ENCODE results near the gene RHNO1.

Gene RHNO1

GRCh38 chr12:2922329-2922728 is 45.3 kb downstream of the RHNO1 start:
- Histone ChIP-seq H3K9me2 (ENCODE audit: low read depth, low read length) (no peaks in the 10 kb centered on the region), H3K36me3 (ENCODE audit: insufficient read depth, low read length) (peaks cover 26% of the 10 kb centered on the region), H3K4me2 (ENCODE audit: low read length) (no peak overlapping the region), H3K4me3 (ENCODE audit: low read depth, low read length, poor library complexity, severe bottlenecking) (no peak overlapping the region), H3K9me3 (ENCODE audit: low read length) (no peaks in the 10 kb centered on the region), H3K79me2 (ENCODE audit: insufficient read depth, low read length) (no peaks in the 10 kb centered on the region), H4K20me1 (ENCODE audit: insufficient read depth, low read length) (no peaks in the 10 kb centered on the region), H3K27ac (ENCODE audit: low read depth, low read length, poor library complexity, severe bottlenecking) (no peak overlapping the region), H2AFZ (ENCODE audit: low read length) (no peak overlapping the region), H3K9ac (ENCODE audit: low read length) (no peak overlapping the region), H3K27me3 (ENCODE audit: insufficient read depth, low read length) (no peaks in the 10 kb centered on the region), H3F3A (ENCODE audit: insufficient read depth, low read length) (no peaks in the 10 kb centered on the region), H3K4me1 (ENCODE audit: insufficient read depth, low read length, severe bottlenecking) (no peaks in the 10 kb centered on the region)
- no peak for TF ChIP-seq EZH2 (IDR thresholded peaks at IDR 0.05; ENCODE audit: borderline replicate concordance, low read length)
- TF ChIP-seq CTCF (IDR thresholded peaks at IDR 0.05; ENCODE audit: low read length), result no peak

- Histone ChIP-seq H3K4me1 (ENCODE audit: insufficient read depth, low read length, severe bottlenecking) (no peaks in the 10 kb centered on the region), H3K27ac (ENCODE audit: low read depth, low read length, poor library complexity, severe bottlenecking) (no peak overlapping the region), H3K9me3 (ENCODE audit: low read length) (no peaks in the 10 kb centered on the region), H3K79me2 (ENCODE audit: insufficient read depth, low read length) (no peaks in the 10 kb centered on the region), H3K27me3 (ENCODE audit: insufficient read depth, low read length) (no peaks in the 10 kb centered on the region), H3K36me3 (ENCODE audit: insufficient read depth, low read length) (peaks cover 26% of the 10 kb centered on the region), H3K9me2 (ENCODE audit: low read depth, low read length) (no peaks in the 10 kb centered on the region), H4K20me1 (ENCODE audit: insufficient read depth, low read length) (no peaks in the 10 kb centered on the region), H3K4me3 (ENCODE audit: low read depth, low read length, poor library complexity, severe bottlenecking) (no peak overlapping the region), H3K9ac (ENCODE audit: low read length) (no peak overlapping the region), H3K4me2 (ENCODE audit: low read length) (no peak overlapping the region), H3F3A (ENCODE audit: insufficient read depth, low read length) (no peaks in the 10 kb centered on the region), H2AFZ (ENCODE audit: low read length) (no peak overlapping the region)
- TF ChIP-seq CTCF (IDR thresholded peaks at IDR 0.05; ENCODE audit: low read length) (no peak), EZH2 (IDR thresholded peaks at IDR 0.05; ENCODE audit: borderline replicate concordance, low read length) (no peak)
Observed at GRCh38 chr12:2923057-2923456, 46.0 kb downstream of the RHNO1 start.

GRCh38 chr12:2924019-2924418 is 47.0 kb downstream of the RHNO1 start:
- H3K27ac ChIP-seq (ENCODE audit: low read depth, low read length, poor library complexity, severe bottlenecking), result no peak overlapping the region
- TF ChIP-seq EZH2 (IDR thresholded peaks at IDR 0.05; ENCODE audit: borderline replicate concordance, low read length) (no peak), CTCF (IDR thresholded peaks at IDR 0.05; ENCODE audit: low read length) (no peak)
- H3K79me2 ChIP-seq (ENCODE audit: insufficient read depth, low read length), result no peaks in the 10 kb centered on the region
- H2AFZ ChIP-seq (ENCODE audit: low read length), result no peak overlapping the region
- H3K9ac ChIP-seq (ENCODE audit: low read length), result no peak overlapping the region
- H3K9me3 ChIP-seq (ENCODE audit: low read length), result no peaks in the 10 kb centered on the region
- H3F3A ChIP-seq (ENCODE audit: insufficient read depth, low read length), result no peaks in the 10 kb centered on the region
- H3K4me1 ChIP-seq (ENCODE audit: insufficient read depth, low read length, severe bottlenecking), result no peaks in the 10 kb centered on the region
- H3K27me3 ChIP-seq (ENCODE audit: insufficient read depth, low read length), result no peaks in the 10 kb centered on the region
- H3K4me2 ChIP-seq (ENCODE audit: low read length), result no peak overlapping the region
- no peaks in the 10 kb centered on the region for H3K9me2 ChIP-seq (ENCODE audit: low read depth, low read length)
- H3K36me3 ChIP-seq (ENCODE audit: insufficient read depth, low read length), result peaks cover 26% of the 10 kb centered on the region
- no peaks in the 10 kb centered on the region for H4K20me1 ChIP-seq (ENCODE audit: insufficient read depth, low read length)
- no peak overlapping the region for H3K4me3 ChIP-seq (ENCODE audit: low read depth, low read length, poor library complexity, severe bottlenecking)

Data from OCI-LY1 (cell line).